ENCODE data around the gene OPCML.

DNA sequence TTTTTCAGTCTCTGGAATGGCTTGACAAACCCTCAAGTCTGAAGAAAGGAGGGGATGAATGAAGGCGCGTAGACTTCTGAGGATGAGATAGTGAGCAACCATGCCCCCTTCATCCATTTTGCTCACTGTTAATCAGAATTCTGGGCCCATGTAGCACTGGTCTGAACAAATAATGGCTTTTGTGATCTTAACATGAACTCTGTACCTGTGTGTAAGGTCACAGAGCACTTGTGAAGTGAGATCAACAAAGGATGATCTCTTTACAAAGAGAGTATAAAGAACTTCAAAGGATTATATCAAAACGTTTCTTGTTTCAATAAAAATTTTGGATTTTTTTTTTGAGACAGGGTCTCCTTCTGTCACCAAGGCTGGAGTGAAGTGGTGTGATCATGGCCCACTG lies 976.7 kb downstream of the OPCML start:
- no peak for TF ChIP-seq CTCF (IDR thresholded peaks at IDR 0.05)
- TF ChIP-seq ZFX (IDR thresholded peaks at IDR 0.05; ENCODE audit: borderline replicate concordance), result no peak
